ENCODE measurements around the gene ANAPC16. TPM values are rescaled to one million over a fixed set of nuclear protein-coding genes. Genes with fewer than 3 reads are reported as not detected.
"Not testable (repeated sequence)": the region's sequence is repeated elsewhere in the genome, so short reads cannot be mapped to it uniquely, and the experiment has no call there.

ANAPC16 gene
- total RNA-seq, 1 donor from 2014 or later, result 66.8 TPM

- DNase-seq (ENCODE audit: low spot score), result no peak
- no peak for ATAC-seq
Observed at GRCh38 chr10:72277340-72277995, 61.7 kb downstream of the ANAPC16 start.

- DNase-seq (ENCODE audit: low spot score) (no peak), ATAC-seq (no peak)
Observed at GRCh38 chr10:72277996-72278667, 62.3 kb downstream of the ANAPC16 start.

GRCh38 chr10:72278668-72279393 lies 63.0 kb downstream of the ANAPC16 start:
- ATAC-seq (no peak), DNase-seq (ENCODE audit: low spot score) (no peak)

GRCh38 chr10:72279587-72279986 lies 63.8 kb downstream of the ANAPC16 start:
- ATAC-seq; DNase-seq (ENCODE audit: low spot score): not testable (repeated sequence)

GRCh38 chr10:72283131-72283530 lies 67.3 kb downstream of the ANAPC16 start:
- DNase-seq (ENCODE audit: low spot score), result no peak
- no peak for ATAC-seq

Other genes starting within 250 kb of the ANAPC16 start
- gene SPOCK2, start 127.5 kb upstream of the ANAPC16 start, total RNA-seq, result 1.6 TPM
- 27.9 TPM for gene ASCC1, start 264 bp downstream of the ANAPC16 start, total RNA-seq
- gene DDIT4, start 57.9 kb downstream of the ANAPC16 start, total RNA-seq, result 162 TPM
- 20.4 TPM for gene DNAJB12, start 138.9 kb downstream of the ANAPC16 start, total RNA-seq